Measurements from ENCODE around the gene HAVCR2.

- TF ChIP-seq, protein P1, sequence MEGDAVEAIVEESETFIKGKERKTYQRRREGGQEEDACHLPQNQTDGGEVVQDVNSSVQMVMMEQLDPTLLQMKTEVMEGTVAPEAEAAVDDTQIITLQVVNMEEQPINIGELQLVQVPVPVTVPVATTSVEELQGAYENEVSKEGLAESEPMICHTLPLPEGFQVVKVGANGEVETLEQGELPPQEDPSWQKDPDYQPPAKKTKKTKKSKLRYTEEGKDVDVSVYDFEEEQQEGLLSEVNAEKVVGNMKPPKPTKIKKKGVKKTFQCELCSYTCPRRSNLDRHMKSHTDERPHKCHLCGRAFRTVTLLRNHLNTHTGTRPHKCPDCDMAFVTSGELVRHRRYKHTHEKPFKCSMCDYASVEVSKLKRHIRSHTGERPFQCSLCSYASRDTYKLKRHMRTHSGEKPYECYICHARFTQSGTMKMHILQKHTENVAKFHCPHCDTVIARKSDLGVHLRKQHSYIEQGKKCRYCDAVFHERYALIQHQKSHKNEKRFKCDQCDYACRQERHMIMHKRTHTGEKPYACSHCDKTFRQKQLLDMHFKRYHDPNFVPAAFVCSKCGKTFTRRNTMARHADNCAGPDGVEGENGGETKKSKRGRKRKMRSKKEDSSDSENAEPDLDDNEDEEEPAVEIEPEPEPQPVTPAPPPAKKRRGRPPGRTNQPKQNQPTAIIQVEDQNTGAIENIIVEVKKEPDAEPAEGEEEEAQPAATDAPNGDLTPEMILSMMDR (IDR thresholded peaks at IDR 0.05; ENCODE audit: low read depth, low read length, poor library complexity, severe bottlenecking), result no peak
- no peak for TF ChIP-seq EZH2phosphoT487 (IDR thresholded peaks at IDR 0.05; ENCODE audit: borderline replicate concordance, low read length)
Observed at GRCh38 chr5:157155297-157155696, 46.5 kb upstream of the HAVCR2 start.

Data from DOHH2 (cell line).